Skin of body (tissue), 2 donors: ENCODE measurements around the gene THRA. TPM values are rescaled to one million over a fixed set of nuclear protein-coding genes. Genes with fewer than 3 reads are reported as not detected.
"Not testable (repeated sequence)": the region's sequence is repeated elsewhere in the genome, so short reads cannot be mapped to it uniquely, and the experiment has no call there.

Experiments
- DNase-seq: peaks from one replicate; lab custom pipeline; 2025; lab: John Stamatoyannopoulos, UW
- total RNA-seq: library from RNA; depleted of rRNA; stranded (reverse); fragments of >200 nt; gene quantifications from one replicate; pipeline ENCODE4 v1.2.3, GENCODE V29; 2014

Gene THRA
- total RNA-seq, 1 donor from 2014 or later: 27.2 TPM

DNA sequence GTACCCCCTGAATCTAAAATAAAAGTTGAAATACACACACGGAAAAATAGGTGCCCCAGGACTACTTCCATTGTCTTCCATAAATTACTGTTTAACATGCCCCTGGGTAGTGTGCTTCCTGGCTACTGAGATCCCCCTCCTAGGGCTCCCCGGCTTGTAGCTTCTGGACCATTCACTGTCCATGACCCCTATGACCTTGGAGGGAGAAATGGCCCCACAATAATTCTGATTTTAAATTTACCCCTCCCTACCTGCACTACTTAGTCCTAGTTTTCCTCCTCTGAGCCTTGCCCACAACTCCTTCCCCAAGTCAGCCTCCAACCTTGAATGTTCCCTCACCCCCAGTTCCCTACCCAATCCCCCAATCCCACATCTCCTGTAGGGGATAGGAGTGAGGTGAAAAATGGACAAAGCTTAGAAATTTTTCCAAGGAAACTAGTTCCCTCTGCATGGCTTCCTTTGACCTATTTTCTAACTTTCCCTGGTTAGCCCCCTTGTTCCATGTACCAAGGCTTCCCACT lies 49.5 kb downstream of the THRA start:
- no peak for DNase-seq

DNA sequence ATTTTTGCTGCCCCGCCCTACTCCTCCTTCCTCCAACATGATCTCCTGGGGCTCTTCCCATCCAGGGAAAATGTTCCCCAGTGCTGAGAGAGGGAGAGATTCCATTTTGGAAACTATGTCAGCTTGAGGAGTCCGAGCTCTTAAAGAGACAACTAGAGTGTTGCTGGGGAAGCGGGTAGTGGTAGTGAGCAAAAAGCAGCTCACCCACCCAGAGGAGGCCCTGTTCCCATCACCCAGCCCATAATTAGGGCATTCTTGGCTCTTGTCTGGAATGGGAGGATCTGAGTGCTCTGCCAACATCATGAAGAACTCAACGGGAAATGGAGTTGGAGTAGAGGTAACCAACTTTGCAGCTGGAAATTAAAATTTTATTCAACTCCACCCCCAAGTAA lies 49.9 kb downstream of the THRA start:
- DNase-seq: no peak

DNA sequence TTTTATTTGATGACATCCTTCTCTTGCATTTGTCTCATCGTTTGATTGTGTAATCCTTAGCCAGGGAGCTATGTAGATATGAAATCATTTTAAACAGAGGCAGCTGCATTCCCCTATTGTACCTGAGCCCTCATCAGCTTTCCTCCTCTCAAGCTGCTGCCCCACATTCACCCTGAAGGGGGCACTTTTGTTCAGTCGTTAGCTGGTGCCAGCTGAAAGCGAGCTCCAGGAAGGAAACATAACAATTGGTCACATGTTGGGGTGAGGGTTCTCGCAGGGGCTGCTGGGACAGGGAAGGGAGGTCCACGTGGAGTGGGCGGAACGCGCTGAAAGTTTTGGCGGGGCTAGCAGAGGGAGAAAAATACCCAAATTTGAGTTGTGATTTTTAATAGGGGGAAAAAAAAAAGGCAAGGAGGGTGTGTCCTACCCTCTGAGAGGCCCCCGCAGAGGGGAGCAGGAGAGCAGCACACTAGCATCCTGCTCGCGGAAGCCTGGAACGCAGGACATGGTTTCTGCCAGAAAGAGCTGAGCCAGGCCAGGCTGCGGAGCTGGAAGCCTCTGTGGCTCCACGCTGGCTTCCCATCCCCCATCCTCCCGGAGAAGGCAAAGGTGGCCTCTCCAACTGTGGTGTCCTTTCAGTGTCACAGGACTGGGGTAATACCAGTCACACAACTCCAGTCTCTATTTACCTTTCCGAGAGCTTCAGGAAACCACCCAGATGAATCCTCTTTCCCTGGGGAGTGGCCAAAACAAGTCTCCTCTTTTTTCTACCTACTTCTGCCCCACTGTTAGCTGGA lies 50.5 kb downstream of the THRA start:
- peak; percentile 98 for DNase-seq

DNA sequence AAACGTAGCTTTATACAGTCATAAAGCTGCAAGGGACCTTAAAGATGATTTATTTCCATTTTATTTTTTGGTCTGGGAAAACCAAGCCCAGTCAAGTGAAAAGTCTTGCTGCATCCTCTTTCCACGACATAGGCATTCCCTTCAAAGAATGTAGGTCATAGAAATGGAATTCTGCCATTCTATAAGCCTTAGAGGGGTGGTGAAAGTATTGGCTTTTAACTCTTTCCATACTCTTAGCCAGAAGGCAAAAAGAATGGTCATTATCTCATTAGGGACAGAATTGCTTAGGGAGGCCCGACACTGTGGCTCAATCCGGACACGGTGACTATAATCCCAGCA lies 51.1 kb downstream of the THRA start:
- no peak for DNase-seq

DNA sequence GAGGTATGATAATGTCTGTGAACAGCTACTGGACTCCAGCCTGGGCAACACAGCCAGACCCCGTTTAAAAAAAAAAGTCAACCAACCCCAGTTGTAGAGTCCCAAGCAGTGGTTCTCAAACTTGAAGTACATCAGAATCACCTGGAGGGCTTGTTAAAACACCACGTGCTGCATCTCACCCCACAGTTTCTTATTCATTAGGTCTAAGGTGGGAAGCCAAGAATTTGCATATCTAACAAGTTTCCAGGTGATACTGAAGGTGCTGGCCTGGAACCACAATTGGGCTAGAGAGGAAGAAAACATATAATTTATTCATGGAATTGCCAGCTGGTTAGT lies 52.3 kb downstream of the THRA start:
- no peak for DNase-seq

DNA sequence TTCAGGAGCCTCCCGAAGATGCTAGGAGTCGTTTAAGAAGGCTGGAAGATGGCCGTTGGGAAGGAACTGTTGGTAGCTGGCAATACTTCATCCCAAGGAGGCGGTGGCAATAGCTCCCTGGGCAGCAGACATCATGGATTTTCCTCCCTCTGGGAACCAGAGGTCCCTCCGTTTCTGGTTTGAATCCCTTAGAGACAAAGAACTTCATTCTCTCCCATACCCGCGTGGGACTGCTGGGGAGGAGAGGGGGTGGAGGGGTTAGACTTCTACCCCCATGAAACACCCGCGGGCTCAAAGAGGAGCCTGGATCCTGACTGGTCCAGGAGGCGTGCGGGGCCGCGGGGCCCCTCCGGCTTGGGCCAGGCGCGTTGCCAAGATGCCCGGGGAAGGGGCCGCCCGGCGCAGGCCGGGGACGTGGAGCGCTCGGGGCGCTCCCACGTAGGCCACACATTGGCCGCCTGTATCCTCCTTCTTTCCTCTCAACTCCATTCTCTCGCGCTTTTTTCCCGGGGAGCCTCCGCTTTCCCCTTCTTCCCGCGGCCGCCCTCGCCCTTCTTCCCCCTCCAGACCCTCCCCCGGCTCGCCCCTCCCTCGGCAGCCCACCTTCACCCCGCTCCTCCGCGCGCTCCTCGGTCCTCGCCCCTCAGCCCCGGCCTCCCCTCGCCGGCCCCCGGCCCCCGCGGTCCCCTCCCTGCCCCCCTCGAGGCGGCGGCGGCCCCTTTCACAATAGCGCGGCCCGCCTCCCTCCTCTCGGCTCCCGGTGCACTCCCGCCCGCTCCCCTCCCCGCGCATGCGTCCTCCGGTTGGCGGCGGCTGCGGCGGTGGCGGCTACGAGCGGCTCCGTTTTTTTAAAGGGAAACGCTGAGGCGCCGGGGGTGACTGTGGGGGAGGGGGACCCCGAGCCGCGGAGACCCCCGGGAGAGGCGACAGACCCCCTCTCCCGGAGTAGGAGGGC lies 58.7 kb downstream of the THRA start, which contains the start of gene MSL1:
Gene MSL1 (plus strand): TSS at position 791 of the 955 bp plus-strand sequence. CDS start 642 bp downstream, outside the sequence.
- DNase-seq: peak; percentile 80

DNA sequence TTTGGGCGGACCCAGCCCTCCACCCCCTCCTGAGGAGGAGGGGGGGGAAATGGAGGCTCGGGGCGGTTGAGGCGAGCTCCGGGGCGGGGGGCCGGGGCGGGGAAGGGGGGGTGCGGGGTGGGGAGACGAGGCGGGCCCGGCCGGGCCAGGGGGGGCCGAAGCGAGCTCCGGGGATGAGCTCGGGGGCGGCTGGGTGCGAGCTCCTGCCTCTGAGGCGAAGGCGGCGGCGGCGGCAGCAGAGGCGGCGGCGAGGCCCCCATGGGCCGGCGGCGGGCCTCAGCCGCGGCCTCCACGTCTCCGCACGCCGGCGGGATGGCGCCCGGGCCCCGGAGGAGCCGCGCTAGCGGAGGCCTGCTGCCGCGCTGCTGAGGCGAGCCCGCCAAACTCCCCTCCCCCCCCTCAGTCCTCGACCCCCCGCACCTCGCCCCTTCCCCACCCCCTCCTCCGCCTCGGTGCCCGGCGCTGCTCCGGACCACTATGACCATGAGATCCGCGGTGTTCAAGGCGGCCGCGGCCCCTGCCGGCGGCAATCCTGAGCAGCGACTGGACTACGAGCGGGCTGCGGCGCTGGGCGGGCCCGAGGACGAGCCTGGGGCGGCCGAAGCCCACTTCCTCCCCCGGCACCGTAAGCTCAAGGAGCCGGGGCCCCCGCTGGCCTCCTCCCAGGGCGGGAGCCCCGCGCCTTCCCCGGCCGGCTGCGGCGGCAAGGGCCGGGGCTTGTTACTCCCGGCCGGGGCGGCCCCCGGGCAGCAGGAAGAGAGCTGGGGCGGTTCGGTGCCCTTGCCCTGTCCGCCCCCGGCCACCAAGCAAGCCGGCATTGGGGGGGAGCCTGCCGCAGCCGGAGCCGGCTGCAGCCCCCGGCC lies 59.6 kb downstream of the THRA start:
- no peak for DNase-seq

DNA sequence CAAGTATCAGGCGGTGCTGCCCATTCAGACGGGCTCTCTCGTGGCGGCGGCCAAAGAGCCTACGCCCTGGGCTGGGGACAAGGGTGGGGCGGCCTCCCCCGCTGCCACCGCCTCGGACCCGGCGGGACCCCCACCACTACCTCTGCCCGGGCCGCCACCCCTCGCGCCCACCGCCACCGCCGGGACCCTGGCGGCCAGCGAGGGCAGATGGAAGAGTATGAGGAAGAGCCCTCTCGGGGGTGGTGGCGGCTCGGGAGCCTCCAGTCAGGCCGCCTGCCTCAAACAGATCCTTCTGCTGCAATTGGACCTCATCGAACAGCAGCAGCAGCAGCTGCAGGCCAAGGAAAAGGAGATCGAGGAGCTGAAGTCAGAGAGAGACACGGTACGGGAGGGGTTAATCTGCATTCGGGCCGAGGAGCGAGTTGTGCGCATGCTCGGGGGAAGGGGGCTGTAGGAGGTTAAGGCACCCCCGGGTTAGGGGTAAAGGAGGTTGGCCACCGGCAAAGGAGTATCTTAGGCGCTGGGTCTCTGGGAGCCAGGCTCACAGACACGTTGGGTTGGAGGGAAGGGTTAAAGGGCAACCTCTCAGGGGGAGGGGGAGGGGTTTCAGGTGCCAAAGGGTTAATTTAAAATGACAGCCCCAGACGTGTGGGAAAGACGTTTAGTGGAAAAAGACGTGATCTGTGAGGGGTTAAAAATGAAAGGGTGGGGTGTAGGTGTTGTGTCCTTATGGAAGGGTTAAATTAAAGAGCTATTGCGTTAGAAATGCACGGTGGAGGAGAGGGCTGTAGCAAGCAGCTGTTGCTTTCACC lies 60.4 kb downstream of the THRA start:
- peak; percentile 32 for DNase-seq

DNA sequence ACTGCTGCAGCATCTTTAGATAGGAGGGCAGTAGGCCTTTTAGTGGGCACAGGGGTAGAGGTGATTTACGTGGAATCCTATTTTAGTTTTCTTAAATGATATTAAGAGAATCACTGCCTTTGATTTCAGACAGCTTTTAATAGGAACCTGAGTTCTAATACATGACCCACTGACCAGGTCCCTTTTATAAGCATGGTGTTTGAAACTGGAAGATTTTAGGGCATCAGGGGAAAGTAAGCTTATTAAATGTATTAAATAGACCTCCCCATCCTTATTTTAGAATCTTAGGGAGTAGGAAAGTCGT lies 61.0 kb downstream of the THRA start:
- no peak for DNase-seq

DNA sequence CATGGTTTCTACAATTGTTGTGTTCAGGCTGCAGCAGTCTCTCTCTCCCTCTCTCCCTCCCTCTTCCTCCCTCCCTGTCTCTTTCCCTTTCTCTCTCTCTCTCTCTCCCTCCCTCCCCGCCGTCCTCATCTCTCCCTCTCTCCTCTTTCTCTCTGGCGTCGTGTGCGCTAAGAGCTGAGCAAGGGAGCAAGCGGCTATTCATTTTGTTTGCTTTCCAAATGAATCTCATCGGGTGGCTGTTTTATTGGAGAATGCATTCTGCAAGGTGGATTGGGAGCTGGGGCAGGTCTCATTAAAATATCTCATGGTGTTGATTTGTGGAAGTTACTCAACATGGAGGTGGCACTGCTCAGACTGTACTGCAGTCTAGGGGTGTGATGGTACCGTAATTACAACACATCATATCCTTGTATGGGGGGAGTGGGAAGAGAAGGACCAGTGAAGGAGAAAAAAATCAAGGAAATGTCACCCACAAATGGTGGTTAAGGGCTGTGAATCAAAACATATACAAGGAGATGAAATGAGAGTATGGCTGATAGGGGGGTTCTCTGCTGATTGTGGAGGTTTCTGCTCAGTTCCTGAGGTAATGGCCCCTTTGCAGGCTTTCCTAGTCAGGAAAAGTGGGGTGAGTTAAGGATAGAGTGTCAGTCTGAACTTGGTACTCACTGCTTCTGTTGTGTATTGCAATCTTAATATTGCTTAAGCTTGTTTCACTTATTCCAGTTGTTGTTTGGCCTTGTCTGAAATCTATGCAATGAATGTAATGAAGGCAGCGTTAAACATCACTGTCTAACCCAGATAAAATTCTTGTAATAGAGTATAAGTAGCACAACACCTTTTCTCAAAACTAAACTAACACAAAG lies 61.7 kb downstream of the THRA start:
- DNase-seq: no peak

DNA sequence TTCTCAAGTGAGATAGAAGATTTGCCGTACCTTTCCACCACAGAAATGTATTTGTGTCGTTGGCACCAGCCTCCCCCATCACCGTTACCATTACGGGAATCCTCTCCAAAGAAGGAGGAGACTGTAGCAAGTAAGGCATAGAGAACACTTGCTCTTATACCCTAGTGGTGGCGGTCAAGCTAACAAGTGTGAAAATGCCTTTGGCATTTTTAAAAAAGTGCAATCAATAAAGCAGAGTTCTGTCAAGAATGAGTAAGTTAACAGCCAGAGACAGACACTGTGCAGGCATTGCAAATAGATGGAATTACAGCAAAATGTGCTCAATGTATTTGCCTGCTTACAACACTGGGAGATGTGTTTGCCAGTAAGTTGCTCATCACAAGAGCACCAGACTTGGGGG lies 66.7 kb downstream of the THRA start:
- no peak for DNase-seq

DNA sequence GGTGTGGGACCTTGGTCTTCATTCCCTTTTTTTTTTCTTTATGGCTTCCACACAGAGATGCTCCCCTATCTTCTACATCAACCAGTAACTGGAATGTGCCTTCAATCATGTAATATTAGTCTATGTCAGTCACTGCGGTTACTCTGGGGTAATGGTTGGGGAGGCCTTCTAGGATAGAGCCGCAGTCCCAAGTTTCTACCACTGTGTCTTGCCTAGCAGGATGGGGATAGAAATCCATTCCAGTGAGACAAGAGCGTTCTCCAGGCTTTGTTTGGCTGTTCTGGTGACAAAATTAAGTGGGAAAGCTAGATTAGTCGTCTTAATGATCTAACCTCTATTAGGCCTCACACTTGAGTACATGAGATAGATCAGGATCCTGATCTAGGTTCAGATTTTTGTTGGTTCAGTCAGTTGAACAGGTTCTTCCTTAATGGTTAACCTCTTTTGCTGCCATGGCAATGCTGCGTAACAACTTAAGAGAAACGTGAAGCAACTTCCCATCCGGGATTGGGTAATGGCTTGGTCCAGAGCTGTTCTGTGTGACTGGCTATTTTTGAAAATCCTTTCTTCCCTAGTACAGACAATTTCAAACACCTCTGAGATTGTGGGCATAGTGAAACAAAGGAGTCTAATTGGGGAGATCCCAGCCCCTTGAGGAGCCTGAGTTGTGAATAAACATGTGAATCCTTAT lies 67.7 kb downstream of the THRA start:
- no peak for DNase-seq

DNA sequence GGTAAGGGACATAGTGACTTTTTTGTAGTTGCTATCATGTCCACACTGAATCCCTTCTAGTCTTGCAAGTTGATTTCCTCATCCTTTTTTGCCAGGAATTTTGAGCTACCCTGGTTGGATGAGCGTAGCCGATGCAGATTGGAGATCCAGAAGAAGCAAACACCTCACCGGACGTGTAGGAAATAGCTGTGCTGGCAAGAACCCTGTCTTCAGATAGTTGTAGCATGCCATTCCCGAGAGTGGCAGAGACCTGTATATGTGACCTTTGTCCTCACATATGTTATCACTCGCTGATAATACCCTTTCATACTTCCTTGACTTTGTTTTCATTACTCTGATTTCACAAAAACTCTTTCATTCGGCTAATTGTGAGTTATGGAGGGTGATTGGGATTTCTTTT lies 71.4 kb downstream of the THRA start:
- no peak for DNase-seq

DNA sequence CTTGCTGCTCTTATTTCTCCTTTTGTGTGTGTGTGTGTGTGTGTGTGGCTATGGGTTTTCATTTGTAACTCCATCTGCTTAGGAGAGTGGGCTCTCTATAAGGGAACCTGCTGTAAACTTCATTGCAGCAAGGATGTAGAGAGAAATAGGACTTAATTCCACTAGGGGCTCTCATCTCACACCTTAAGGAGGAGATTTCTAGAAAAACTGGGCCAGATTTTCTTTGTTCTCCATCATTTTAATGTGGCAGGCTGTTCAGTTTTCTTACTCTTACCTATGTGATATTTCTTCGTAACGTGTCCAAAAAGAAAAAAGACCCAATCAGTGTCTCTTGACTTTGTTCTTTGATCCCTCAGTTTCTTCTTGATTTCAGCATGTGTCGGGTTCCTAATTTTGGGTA lies 73.1 kb downstream of the THRA start:
- DNase-seq: no peak

DNA sequence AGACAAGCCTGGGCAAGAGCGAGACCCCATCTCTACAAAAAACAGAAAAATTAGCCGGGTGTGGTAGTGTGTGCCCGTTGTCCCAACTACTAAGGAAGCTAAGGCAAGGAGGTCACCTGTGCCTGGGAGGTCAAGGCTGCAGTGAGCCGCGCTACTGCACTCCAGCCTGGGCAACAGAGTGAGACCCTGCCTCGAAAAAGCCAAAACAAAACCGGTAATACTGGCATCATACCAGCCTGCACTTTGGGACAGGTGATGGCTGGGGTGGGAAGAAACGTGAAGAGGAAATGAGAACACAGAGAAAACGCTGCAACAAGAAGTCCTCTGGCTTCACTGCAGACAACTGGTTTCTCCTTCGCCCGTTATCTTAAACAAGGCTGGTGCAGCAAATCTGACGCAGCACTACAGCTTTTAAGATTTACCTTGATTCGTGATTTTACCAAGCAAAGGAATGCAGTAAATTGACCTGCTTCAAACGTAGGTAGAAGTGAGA lies 76.8 kb downstream of the THRA start:
- DNase-seq: no peak

DNA sequence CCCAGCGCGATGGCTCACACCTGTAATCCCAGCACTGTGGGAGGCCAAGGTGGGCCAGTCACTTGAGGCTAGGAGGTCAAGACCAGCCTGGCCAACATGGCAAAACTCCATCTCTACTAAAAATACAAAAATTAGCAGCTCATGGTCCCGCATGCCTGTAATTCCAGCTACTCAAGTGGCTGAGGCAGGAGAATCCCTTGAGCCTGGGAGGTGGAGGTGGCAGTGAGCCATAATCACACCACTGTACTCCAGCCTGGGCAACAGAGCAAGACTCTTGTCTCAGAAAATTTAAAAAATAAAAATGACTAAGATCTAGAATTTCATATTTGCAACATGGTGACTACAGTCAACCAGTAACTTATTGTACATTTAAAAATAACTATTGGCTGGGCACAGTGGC lies 80.4 kb downstream of the THRA start:
- not testable (repeated sequence) for DNase-seq
